HUES48 (cell line): ENCODE measurements around the gene PSME3.

ENCODE experiments used
- H3K27ac ChIP-seq: one replicate; pipeline ENCODE4 v1.7.0; 2013; ENCODE audit warnings: low read depth, low read length, inconsistent platforms
- H3K27me3 ChIP-seq: 2 replicates; pipeline ENCODE4 v1.6.1; 2013; ENCODE audit warnings: mild to moderate bottlenecking, low read length; ENCODE audit not compliant: control insufficient read depth, insufficient read depth
- H3K36me3 ChIP-seq: 2 replicates; pipeline ENCODE4 v1.6.1; 2013; ENCODE audit warnings: low read length; ENCODE audit not compliant: control insufficient read depth, insufficient read depth
- H3K4me1 ChIP-seq: 2 replicates; pipeline ENCODE4 v1.6.1; 2013; ENCODE audit warnings: mild to moderate bottlenecking, low read length; ENCODE audit not compliant: control insufficient read depth, insufficient read depth
- H3K4me3 ChIP-seq: 2 replicates; pipeline ENCODE4 v1.5.1; 2013; ENCODE audit warnings: mild to moderate bottlenecking, low read depth, low read length
- H3K9ac ChIP-seq: 2 replicates; pipeline ENCODE4 v1.6.1; 2013; ENCODE audit warnings: mild to moderate bottlenecking, low read depth, low read length, moderate library complexity
- H3K9me3 ChIP-seq: 2 replicates; pipeline ENCODE4 v1.6.1; 2013; ENCODE audit warnings: low read length; ENCODE audit not compliant: control insufficient read depth, insufficient read depth

PSME3 gene

GRCh38 chr17:42818379-42818778, 14.8 kb upstream of the PSME3 start:
- Histone ChIP-seq H3K4me3 (no peak overlapping the region), H3K9me3 (no peaks in the 10 kb centered on the region), H3K27me3 (no peaks in the 10 kb centered on the region), H3K4me1 (no peaks in the 10 kb centered on the region), H3K36me3 (peaks cover 77% of the 10 kb centered on the region), H3K27ac (no peak overlapping the region), H3K9ac (no peak overlapping the region)

DNA sequence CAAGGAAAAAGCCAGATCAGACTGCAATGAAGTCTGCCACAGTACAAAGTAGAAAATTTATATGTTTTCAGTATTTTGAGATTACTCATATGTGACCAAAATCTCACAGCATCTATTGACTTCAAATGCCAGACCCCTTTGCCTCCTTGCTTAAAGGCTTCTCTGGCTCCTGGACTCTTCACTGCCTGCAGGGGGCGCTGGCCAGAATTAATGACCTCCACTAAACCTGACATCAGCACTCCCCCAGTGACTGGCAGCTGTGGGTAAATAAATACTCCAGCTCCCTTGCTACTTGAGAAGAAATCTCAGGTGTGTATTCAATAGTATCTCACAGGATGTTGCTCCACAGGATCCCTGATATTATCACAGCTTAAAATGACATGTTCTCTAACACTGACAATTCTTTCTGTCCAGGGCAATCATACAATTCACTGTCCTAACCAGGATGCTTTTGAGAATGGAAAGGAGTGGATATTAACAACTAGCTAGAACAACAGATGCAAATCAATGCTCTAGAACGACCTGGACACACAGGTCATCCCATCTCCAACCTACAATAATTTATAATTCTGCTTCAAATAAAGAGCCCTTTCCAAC, 13.2 kb upstream of the PSME3 start:
- no peak overlapping the region for H3K27ac ChIP-seq
- no peak overlapping the region for H3K4me3 ChIP-seq
- H3K27me3 ChIP-seq = no peaks in the 10 kb centered on the region
- no peaks in the 10 kb centered on the region for H3K4me1 ChIP-seq
- H3K9me3 ChIP-seq = no peaks in the 10 kb centered on the region
- no peak overlapping the region for H3K9ac ChIP-seq
- H3K36me3 ChIP-seq = peaks cover 60% of the 10 kb centered on the region

- no peaks in the 10 kb centered on the region for H3K27me3 ChIP-seq
- no peak overlapping the region for H3K9ac ChIP-seq
- no peak overlapping the region for H3K4me3 ChIP-seq
- H3K36me3 ChIP-seq = peaks cover 49% of the 10 kb centered on the region
- H3K4me1 ChIP-seq = no peaks in the 10 kb centered on the region
- no peak overlapping the region for H3K27ac ChIP-seq
- no peaks in the 10 kb centered on the region for H3K9me3 ChIP-seq
Observed at GRCh38 chr17:42821176-42821575, 12.0 kb upstream of the PSME3 start.

DNA sequence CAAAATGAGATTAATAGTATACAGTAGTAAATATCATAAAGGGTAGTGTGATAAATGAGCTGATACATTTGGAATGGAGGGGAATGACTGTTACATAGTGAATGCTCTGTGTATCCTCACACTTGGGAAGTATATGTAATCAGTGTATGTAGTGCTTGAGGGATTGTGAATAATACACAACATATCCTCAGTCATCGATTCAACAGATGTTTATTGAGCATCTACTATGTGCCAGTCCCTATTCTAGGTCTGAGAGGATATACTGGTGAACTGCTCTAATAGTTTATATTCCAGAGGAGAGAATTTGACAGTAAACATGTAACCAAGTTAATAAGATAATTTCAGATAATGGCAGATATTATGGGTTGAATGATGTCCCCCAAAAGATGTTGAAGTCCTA, 5.7 kb upstream of the PSME3 start:
- Histone ChIP-seq H3K4me1 (peaks cover 3% of the 10 kb centered on the region; the same call in 1 of the 2 replicates), H3K4me3 (no peak overlapping the region), H3K9ac (no peak overlapping the region), H3K9me3 (no peaks in the 10 kb centered on the region), H3K27me3 (0 out of 2 replicates have a peak, but pooled peaks cover 9% of the 10 kb centered on the region), H3K36me3 (no peaks in the 10 kb centered on the region), H3K27ac (no peak overlapping the region)

DNA sequence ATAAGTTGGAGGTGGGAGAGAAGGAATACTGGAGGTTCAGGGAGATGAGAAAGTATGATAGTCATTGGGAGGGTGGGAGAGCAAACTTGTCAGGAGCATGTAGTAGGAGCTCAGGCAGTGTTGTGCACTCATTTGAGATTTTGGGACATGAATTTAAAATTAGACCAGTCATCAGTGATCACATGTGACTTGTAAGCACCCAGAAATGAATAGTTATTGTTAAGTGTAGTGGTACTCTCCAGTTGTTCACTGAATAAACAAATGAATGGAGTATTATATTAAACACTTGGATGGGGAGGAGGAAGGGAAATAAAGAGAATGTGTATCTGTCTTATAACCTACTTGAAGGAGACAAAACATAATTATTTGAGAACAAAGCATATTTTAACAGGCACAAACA, 2.2 kb upstream of the PSME3 start:
- H3K36me3 ChIP-seq = peaks cover 16% of the 10 kb centered on the region
- no peak overlapping the region for H3K27ac ChIP-seq
- no peaks in the 10 kb centered on the region for H3K9me3 ChIP-seq
- H3K27me3 ChIP-seq = 0 out of 2 replicates have a peak, but pooled peaks cover 9% of the 10 kb centered on the region
- H3K9ac ChIP-seq = no peak overlapping the region
- H3K4me1 ChIP-seq = peaks cover 7% of the 10 kb centered on the region; the same call in 1 of the 2 replicates
- H3K4me3 ChIP-seq = no peak overlapping the region

- Histone ChIP-seq H3K36me3 (peaks cover 25% of the 10 kb centered on the region), H3K27ac (peak overlapping the region; percentile 96), H3K4me1 (peaks cover 7% of the 10 kb centered on the region; the same call in 1 of the 2 replicates), H3K9me3 (no peaks in the 10 kb centered on the region), H3K27me3 (0 out of 2 replicates have a peak, but pooled peaks cover 7% of the 10 kb centered on the region), H3K4me3 (peak overlapping the region; percentile 92), H3K9ac (peak overlapping the region; percentile 99)
Observed at GRCh38 chr17:42832213-42832933, 824 bp upstream of the PSME3 start.

DNA sequence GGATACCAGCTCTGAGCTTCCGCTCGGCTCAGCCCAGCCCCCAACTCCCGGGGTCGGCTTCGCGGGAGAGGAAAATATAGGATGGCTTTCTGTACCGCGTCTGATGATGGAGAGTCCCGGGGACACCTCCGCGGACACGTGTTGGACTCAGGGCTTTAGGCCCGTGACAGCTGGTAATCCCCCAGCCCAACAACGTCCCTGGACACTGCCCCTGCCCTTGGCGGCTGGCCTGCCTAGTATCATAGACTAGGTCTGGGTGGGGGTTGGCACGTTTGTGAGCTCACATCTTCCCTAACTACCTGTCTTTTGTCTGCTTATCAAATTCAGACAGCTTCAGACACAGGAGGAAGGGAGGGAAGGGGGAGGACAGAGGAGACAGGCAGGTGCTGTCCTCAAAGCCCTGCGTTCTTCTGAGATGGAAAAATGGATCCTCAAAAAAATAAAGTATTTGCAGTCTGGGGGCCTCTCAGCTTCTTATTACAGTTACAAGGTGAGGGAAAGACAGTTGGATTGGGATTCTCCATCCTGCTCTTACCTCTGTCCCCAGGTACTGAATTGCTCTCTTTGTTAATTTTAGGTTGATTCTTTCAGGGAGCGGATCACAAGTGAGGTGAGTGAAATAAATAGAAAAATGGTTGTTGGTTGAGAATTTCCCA, 698 bp downstream of the PSME3 start:
- Histone ChIP-seq H3K9ac (peak overlapping the region; percentile 99), H3K27me3 (no peaks in the 10 kb centered on the region), H3K4me3 (peak overlapping the region; percentile 92), H3K27ac (peak overlapping the region; percentile 96), H3K9me3 (no peaks in the 10 kb centered on the region), H3K4me1 (peaks cover 7% of the 10 kb centered on the region; the same call in 1 of the 2 replicates), H3K36me3 (peaks cover 40% of the 10 kb centered on the region)

DNA sequence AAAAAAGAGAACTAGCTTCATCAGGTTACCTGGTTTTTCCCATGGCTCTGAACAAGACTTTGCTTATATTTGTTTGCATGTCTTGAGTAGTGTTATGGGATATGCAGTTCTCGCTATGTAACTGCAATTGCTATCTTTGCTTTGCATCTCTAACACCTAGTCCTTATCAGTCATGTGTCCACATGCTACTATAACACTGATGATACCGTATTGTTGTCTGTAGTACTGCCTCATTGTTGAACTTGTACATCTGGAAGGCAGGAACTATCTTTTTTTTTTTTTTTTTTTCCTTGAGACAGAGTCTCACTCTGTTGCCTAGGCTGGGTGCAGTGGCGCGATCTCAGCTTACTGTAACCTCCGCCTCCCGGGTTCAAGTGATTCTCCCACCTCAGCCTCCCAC, 2.5 kb downstream of the PSME3 start:
- no peak overlapping the region for H3K9ac ChIP-seq
- no peak overlapping the region for H3K4me3 ChIP-seq
- H3K27ac ChIP-seq = no peak overlapping the region
- no peaks in the 10 kb centered on the region for H3K9me3 ChIP-seq
- H3K36me3 ChIP-seq = peaks cover 57% of the 10 kb centered on the region
- no peaks in the 10 kb centered on the region for H3K27me3 ChIP-seq
- peaks cover 7% of the 10 kb centered on the region; the same call in 1 of the 2 replicates for H3K4me1 ChIP-seq

DNA sequence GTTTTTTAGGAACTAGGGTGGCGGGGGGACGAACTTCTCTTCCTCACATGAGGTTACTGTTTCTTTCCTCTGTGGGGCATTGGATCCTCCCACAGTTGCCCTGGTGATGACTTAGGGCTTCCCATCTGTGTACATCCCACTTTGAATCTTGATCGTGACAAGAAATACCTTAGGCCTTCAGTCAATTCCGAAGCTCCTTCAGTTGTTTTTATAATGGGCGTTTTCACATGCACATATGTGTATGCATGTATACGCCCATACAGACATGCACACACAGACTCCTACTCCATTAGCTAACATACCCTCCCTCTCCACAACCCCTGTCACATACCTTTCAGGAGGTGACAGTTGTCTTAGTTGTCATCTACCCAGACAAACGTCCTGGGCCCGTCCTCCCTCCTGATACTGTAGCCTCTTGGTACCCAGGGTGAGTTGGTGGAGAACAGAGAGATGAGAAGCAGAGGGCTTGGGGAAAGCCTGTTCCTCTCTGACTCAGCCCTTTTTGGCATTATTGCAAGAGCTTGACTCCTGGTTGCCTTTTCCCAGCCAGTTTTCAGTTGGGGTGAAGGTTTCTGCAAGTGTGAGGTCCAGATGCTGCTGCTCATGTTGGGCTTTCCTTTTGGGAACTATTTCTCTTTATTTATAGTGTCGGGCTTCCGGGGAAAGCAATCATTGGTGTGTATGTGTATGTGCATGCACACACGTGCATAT, 8.9 kb downstream of the PSME3 start:
- H3K27ac ChIP-seq = no peak overlapping the region
- H3K27me3 ChIP-seq = no peaks in the 10 kb centered on the region
- H3K9me3 ChIP-seq = no peaks in the 10 kb centered on the region
- no peak overlapping the region for H3K4me3 ChIP-seq
- peaks cover 85% of the 10 kb centered on the region for H3K36me3 ChIP-seq
- H3K4me1 ChIP-seq = no peaks in the 10 kb centered on the region
- H3K9ac ChIP-seq = no peak overlapping the region

- Histone ChIP-seq H3K36me3 (peaks cover 72% of the 10 kb centered on the region), H3K4me3 (no peak overlapping the region), H3K9ac (no peak overlapping the region)
Observed at GRCh38 chr17:42843358-42843934, 10.2 kb downstream of the PSME3 start.

More at GRCh38 chr17:42843358-42843934, 10.2 kb downstream of the PSME3 start:
- no peaks in the 10 kb centered on the region for H3K4me1 ChIP-seq
- H3K27me3 ChIP-seq = no peaks in the 10 kb centered on the region
- no peak overlapping the region for H3K27ac ChIP-seq
- H3K9me3 ChIP-seq = no peaks in the 10 kb centered on the region
